GM12891 (cell line): ENCODE results near the gene AADACL2.

ENCODE experiments used
- PAX5 ChIP-seq: IDR thresholded peaks from 2 replicates; pipeline ENCODE4 v1.6.1; 2011; ENCODE audit warnings: low read length, moderate library complexity, mild to moderate bottlenecking; ENCODE audit not compliant: insufficient read depth, severe bottlenecking
- POLR2A ChIP-seq: IDR thresholded peaks from 2 replicates; pipeline ENCODE4 v1.6.1; 2011; ENCODE audit warnings: low read depth, low read length, control low read depth
- POLR2AphosphoS5 ChIP-seq: IDR thresholded peaks from 2 replicates; pipeline ENCODE4 v1.6.1; 2011; ENCODE audit warnings: low read depth, low read length, control low read depth
- POU2F2 ChIP-seq: IDR thresholded peaks from 2 replicates; pipeline ENCODE4 v1.6.1; 2011; ENCODE audit warnings: low read depth, mild to moderate bottlenecking, control low read depth, low read length, moderate library complexity
- SPI1 ChIP-seq: IDR thresholded peaks from 2 replicates; pipeline ENCODE4 v1.6.1; 2011; ENCODE audit warnings: low read depth, low read length, control low read depth
- TAF1 ChIP-seq: IDR thresholded peaks from 2 replicates; pipeline ENCODE4 v1.6.1; 2011; ENCODE audit warnings: low read depth, low read length, control low read depth

- TF ChIP-seq POLR2A (no peak), POLR2AphosphoS5 (no peak), TAF1 (no peak), POU2F2 (no peak), PAX5 (no peak), SPI1 (no peak)
Observed at GRCh38 chr3:151750181-151750580, 16.5 kb downstream of the AADACL2 start.
